ENCODE measurements around the gene PARVB.

The PARVB gene

GRCh38 chr22:44146088-44146861, 122.2 kb downstream of the PARVB start:
- H3K4me3 ChIP-seq (ENCODE audit: low read depth, low read length), result no peak overlapping the region
- no peak for TF ChIP-seq CTCF (IDR thresholded peaks at IDR 0.05; ENCODE audit: low read depth, low read length)

GRCh38 chr22:44147008-44147645, 123.0 kb downstream of the PARVB start:
- no peak for TF ChIP-seq CTCF (IDR thresholded peaks at IDR 0.05; ENCODE audit: low read depth, low read length)
- no peak overlapping the region for H3K4me3 ChIP-seq (ENCODE audit: low read depth, low read length)

- H3K4me3 ChIP-seq (ENCODE audit: low read depth, low read length), result no peak overlapping the region
- TF ChIP-seq CTCF (IDR thresholded peaks at IDR 0.05; ENCODE audit: low read depth, low read length), result no peak
These were observed 123.9 kb downstream of the PARVB start for GRCh38 chr22:44147821-44148574.

GRCh38 chr22:44151676-44152075, 127.6 kb downstream of the PARVB start:
- H3K4me3 ChIP-seq (ENCODE audit: low read depth, low read length), result no peak overlapping the region
- TF ChIP-seq CTCF (IDR thresholded peaks at IDR 0.05; ENCODE audit: low read depth, low read length), result no peak

GRCh38 chr22:44153710-44154109, 129.6 kb downstream of the PARVB start:
- no peak for TF ChIP-seq CTCF (IDR thresholded peaks at IDR 0.05; ENCODE audit: low read depth, low read length)
- H3K4me3 ChIP-seq (ENCODE audit: low read depth, low read length), result no peak overlapping the region

GRCh38 chr22:44154436-44154942, 130.4 kb downstream of the PARVB start:
- TF ChIP-seq CTCF (IDR thresholded peaks at IDR 0.05; ENCODE audit: low read depth, low read length), result no peak
- no peak overlapping the region for H3K4me3 ChIP-seq (ENCODE audit: low read depth, low read length)
